ENCODE results near the gene NEB.
A peak's percentile ranks its signal among the peaks of the same experiment; 100 is the strongest.
"Not testable (repeated sequence)": the region's sequence is repeated elsewhere in the genome, so short reads cannot be mapped to it uniquely, and the experiment has no call there.

The NEB gene

GRCh38 chr2:151562398-151562797 is 171.9 kb downstream of the NEB start:
- peaks cover 14% of the 10 kb centered on the region for H3K4me1 ChIP-seq
- no peaks in the 10 kb centered on the region for H3K27me3 ChIP-seq
- TF ChIP-seq Cebpa-rat (IDR thresholded peaks at IDR 0.05), result no peak
- H3K9ac ChIP-seq, result no peak overlapping the region
- no peak overlapping the region for H3K27ac ChIP-seq
- no peak overlapping the region for H3K4me3 ChIP-seq
- H3K36me3 ChIP-seq, result no peaks in the 10 kb centered on the region
- H3K4me2 ChIP-seq, result no peak overlapping the region
- no peaks in the 10 kb centered on the region; the same call in 1 of the 2 replicates for H3K9me3 ChIP-seq
- H4K20me1 ChIP-seq, result no peaks in the 10 kb centered on the region

- Histone ChIP-seq H3K36me3 (no peaks in the 10 kb centered on the region), H3K4me1 (peaks cover 16% of the 10 kb centered on the region), H3K27me3 (no peaks in the 10 kb centered on the region), H3K4me3 (no peak overlapping the region), H3K9me3 (no peaks in the 10 kb centered on the region; the same call in 1 of the 2 replicates), H3K9ac (no peak overlapping the region), H4K20me1 (no peaks in the 10 kb centered on the region), H3K27ac (no peak overlapping the region), H3K4me2 (no peak overlapping the region)
- TF ChIP-seq Cebpa-rat (IDR thresholded peaks at IDR 0.05), result no peak
Measured at GRCh38 chr2:151560289-151560688, 174.0 kb downstream of the NEB start.

GRCh38 chr2:151559431-151559830 is 174.8 kb downstream of the NEB start:
- H3K4me3 ChIP-seq, H3K27me3 ChIP-seq, H3K4me2 ChIP-seq, H3K36me3 ChIP-seq, H4K20me1 ChIP-seq, H3K9me3 ChIP-seq, H3K27ac ChIP-seq, H3K9ac ChIP-seq: not testable (repeated sequence)
- peaks cover 16% of the 10 kb centered on the region for H3K4me1 ChIP-seq

- H3K27ac ChIP-seq, result peak overlapping the region; percentile 45; the same call in 1 of the 2 replicates
- H3K4me3 ChIP-seq, H4K20me1 ChIP-seq, H3K9ac ChIP-seq, H3K27me3 ChIP-seq, H3K9me3 ChIP-seq, H3K36me3 ChIP-seq: not testable (repeated sequence)
- H3K4me1 ChIP-seq, result peaks cover 16% of the 10 kb centered on the region
- peak overlapping the region; percentile 60 for H3K4me2 ChIP-seq
Measured at GRCh38 chr2:151557883-151558282, 176.4 kb downstream of the NEB start.

GRCh38 chr2:151556121-151556520 is 178.2 kb downstream of the NEB start:
- no peak for TF ChIP-seq Cebpa-rat (IDR thresholded peaks at IDR 0.05)

GRCh38 chr2:151552287-151552686 is 182.0 kb downstream of the NEB start:
- H3K4me2 ChIP-seq, result no peak overlapping the region
- no peaks in the 10 kb centered on the region for H3K27me3 ChIP-seq
- TF ChIP-seq Cebpa-rat (IDR thresholded peaks at IDR 0.05), result no peak
- H3K36me3 ChIP-seq, result no peaks in the 10 kb centered on the region
- H3K9ac ChIP-seq, result no peak overlapping the region
- no peak overlapping the region for H3K4me3 ChIP-seq
- H3K27ac ChIP-seq, result no peak overlapping the region
- no peaks in the 10 kb centered on the region for H4K20me1 ChIP-seq
- H3K9me3 ChIP-seq, result no peaks in the 10 kb centered on the region
- peaks cover 1% of the 10 kb centered on the region for H3K4me1 ChIP-seq

More at GRCh38 chr2:151556121-151556520, 178.2 kb downstream of the NEB start:
- no peak overlapping the region for H3K9ac ChIP-seq
- H3K9me3 ChIP-seq, result no peaks in the 10 kb centered on the region; the same call in 1 of the 2 replicates
- H3K4me2 ChIP-seq, result no peak overlapping the region
- no peak overlapping the region for H3K4me3 ChIP-seq
- no peaks in the 10 kb centered on the region for H4K20me1 ChIP-seq
- H3K27ac ChIP-seq, result no peak overlapping the region
- no peaks in the 10 kb centered on the region for H3K27me3 ChIP-seq
- peaks cover 16% of the 10 kb centered on the region for H3K4me1 ChIP-seq
- H3K36me3 ChIP-seq, result no peaks in the 10 kb centered on the region

- no peak overlapping the region for H3K9ac ChIP-seq
- no peaks in the 10 kb centered on the region for H4K20me1 ChIP-seq
- no peak overlapping the region for H3K4me2 ChIP-seq
- no peaks in the 10 kb centered on the region for H3K27me3 ChIP-seq
- no peak for TF ChIP-seq Cebpa-rat (IDR thresholded peaks at IDR 0.05)
- no peak overlapping the region for H3K27ac ChIP-seq
- H3K4me1 ChIP-seq, result no peaks in the 10 kb centered on the region
- no peaks in the 10 kb centered on the region for H3K9me3 ChIP-seq
- no peak overlapping the region for H3K4me3 ChIP-seq
- H3K36me3 ChIP-seq, result no peaks in the 10 kb centered on the region
Measured at GRCh38 chr2:151551556-151551955, 182.7 kb downstream of the NEB start.

GRCh38 chr2:151549191-151549590 is 185.1 kb downstream of the NEB start:
- Histone ChIP-seq H3K27me3 (no peaks in the 10 kb centered on the region), H3K9me3 (no peaks in the 10 kb centered on the region)
- TF ChIP-seq Cebpa-rat (IDR thresholded peaks at IDR 0.05), result no peak

GRCh38 chr2:151544449-151544848 is 189.8 kb downstream of the NEB start:
- H3K36me3 ChIP-seq, result no peaks in the 10 kb centered on the region
- H3K4me2 ChIP-seq, result no peak overlapping the region
- H4K20me1 ChIP-seq, result no peaks in the 10 kb centered on the region
- H3K4me3 ChIP-seq, result no peak overlapping the region
- TF ChIP-seq Cebpa-rat (IDR thresholded peaks at IDR 0.05), result no peak
- H3K27ac ChIP-seq, result no peak overlapping the region
- H3K9me3 ChIP-seq, result no peaks in the 10 kb centered on the region
- no peaks in the 10 kb centered on the region for H3K4me1 ChIP-seq
- no peak overlapping the region for H3K9ac ChIP-seq
- no peaks in the 10 kb centered on the region for H3K27me3 ChIP-seq

More at GRCh38 chr2:151549191-151549590, 185.1 kb downstream of the NEB start:
- Histone ChIP-seq H3K4me3 (no peak overlapping the region), H4K20me1 (no peaks in the 10 kb centered on the region), H3K9ac (no peak overlapping the region), H3K36me3 (no peaks in the 10 kb centered on the region), H3K4me2 (no peak overlapping the region), H3K27ac (no peak overlapping the region), H3K4me1 (no peaks in the 10 kb centered on the region)

- H4K20me1 ChIP-seq, result no peaks in the 10 kb centered on the region
- H3K36me3 ChIP-seq, result no peaks in the 10 kb centered on the region
- H3K27ac ChIP-seq, result no peak overlapping the region
- no peak overlapping the region for H3K4me3 ChIP-seq
- no peaks in the 10 kb centered on the region for H3K4me1 ChIP-seq
- H3K4me2 ChIP-seq, result no peak overlapping the region
- no peaks in the 10 kb centered on the region for H3K9me3 ChIP-seq
- no peaks in the 10 kb centered on the region for H3K27me3 ChIP-seq
- no peak overlapping the region for H3K9ac ChIP-seq
- TF ChIP-seq Cebpa-rat (IDR thresholded peaks at IDR 0.05), result no peak
Measured at GRCh38 chr2:151543876-151544275, 190.4 kb downstream of the NEB start.

- no peaks in the 10 kb centered on the region for H3K9me3 ChIP-seq
- H4K20me1 ChIP-seq, result no peaks in the 10 kb centered on the region
- no peaks in the 10 kb centered on the region for H3K27me3 ChIP-seq
- no peaks in the 10 kb centered on the region for H3K36me3 ChIP-seq
- peaks cover 20% of the 10 kb centered on the region for H3K4me1 ChIP-seq
- no peak for TF ChIP-seq Cebpa-rat (IDR thresholded peaks at IDR 0.05)
- H3K9ac ChIP-seq, result no peak overlapping the region
- no peak overlapping the region for H3K4me3 ChIP-seq
- no peak overlapping the region for H3K27ac ChIP-seq
- H3K4me2 ChIP-seq, result no peak overlapping the region
Measured at GRCh38 chr2:151534001-151534400, 200.3 kb downstream of the NEB start.
